NCI-H146 (cell line): ENCODE measurements around the gene TWNK.

Experiments
- DNase-seq: peaks from one replicate; lab custom pipeline; 2025; lab: John Stamatoyannopoulos, UW

Gene TWNK

DNA sequence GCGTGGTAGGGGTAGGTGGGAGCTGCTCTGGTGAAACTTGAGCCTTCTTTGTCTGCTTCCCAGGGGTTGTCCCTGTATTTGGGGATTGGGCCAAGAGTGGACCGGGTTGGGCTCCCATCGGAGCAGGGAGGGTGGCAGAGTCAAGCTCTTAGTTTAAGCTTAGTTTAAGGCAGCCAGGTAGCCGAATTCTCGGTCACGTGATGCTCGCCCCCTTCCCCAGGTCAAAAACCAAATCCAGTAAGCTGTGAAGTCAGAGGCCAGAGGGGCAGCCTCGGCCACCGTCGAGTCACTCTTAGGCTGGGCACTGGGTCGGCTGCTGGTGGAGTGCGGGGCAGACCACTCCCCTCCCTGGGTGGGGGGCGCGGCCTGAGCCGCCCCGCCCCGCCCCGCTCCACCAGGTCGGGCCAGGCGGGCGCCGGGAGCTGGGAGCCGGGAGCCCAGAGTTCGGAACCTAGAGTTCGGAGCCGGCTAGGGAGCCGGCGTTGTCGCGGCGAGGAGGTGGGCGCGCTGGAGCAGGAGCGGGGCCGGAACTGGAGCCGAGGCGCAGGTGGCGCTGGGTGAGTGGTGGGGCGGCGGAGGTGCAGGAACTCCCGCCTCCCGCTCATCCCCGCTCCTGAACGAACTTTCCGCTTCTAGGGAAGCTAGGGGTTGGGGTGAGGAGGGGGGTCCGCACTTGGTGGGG lies 9.5 kb downstream of the TWNK start:
- DNase-seq = peak; percentile 50

DNA sequence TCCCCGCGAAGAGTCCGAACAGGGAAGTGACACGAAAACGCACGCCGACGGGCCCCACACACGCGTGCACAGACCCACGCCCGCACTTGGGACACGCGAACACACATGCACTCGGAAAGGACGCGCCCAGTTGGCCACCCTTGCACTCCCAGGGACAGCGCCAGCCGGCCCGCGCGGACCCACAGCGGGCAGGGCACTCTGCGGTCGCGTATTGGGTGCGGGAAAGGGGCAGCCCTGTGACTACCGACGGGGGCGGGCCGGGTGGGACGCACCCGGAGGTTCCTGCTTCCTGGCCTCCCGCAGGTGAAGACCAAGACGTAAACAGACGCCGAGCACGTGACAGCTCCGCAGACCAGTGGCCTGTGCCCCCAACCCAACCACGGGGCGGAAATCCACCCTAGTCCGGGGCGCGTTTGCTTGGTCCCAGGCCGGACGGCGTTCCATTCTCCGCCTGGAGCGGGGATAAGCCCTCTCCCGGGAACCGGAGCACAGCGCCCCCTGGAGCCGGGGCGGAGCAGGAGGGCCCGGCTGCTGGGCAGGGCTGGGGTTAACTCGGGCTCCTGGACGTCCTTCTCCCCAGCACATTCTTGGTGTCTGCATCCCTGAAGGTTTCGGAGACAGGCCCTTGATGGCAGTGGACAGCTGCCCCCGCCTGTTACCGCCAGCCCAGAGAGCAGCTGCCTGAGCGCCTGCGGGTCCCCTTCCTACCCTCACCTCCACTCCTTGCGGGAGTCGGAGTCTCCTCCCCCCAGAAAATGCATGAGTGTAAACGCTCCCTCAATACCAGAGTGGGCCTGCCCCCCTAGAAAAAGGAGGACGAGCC lies 10.2 kb downstream of the TWNK start:
- DNase-seq = peak; percentile 88

DNA sequence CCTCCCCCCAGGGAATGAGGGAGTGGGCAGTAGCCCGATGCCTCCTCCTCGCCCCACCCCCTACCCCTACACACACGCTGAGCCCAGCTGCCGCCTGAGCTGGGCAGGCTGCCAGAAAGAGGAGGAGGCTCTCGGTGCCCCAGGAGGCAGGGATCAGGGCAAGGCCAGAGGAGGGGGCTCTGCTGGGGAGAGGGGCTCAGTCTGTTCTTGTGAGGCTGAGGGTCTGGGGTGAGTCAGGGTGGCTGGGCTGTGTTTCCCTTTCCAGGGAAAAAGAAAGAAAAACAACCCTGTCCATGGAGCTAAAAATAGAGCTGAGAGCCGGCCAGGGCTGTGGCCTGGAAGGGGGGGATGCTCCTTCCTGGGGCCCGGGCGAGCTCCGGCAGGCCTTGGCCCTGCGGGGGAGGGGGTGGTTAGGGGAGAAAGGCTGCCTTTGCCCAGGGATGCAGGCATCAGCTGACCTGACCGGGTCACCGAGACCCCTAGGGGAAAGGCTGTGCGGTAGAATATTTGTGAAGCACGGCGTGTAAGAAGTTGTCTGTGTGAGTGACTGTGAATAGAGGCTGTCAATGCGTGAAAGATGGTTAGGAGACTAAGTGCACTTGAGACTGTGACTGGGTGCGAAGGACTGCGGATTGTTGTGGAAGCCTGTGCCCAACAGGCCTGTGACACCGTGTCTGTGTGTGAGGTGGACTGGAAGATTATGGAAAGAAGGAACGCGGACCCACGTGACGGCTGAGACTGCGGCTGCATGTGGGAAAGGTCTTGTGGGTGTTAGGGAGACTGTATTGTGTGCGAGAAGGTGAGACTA lies 11.0 kb downstream of the TWNK start:
- DNase-seq = peak; percentile 96

DNA sequence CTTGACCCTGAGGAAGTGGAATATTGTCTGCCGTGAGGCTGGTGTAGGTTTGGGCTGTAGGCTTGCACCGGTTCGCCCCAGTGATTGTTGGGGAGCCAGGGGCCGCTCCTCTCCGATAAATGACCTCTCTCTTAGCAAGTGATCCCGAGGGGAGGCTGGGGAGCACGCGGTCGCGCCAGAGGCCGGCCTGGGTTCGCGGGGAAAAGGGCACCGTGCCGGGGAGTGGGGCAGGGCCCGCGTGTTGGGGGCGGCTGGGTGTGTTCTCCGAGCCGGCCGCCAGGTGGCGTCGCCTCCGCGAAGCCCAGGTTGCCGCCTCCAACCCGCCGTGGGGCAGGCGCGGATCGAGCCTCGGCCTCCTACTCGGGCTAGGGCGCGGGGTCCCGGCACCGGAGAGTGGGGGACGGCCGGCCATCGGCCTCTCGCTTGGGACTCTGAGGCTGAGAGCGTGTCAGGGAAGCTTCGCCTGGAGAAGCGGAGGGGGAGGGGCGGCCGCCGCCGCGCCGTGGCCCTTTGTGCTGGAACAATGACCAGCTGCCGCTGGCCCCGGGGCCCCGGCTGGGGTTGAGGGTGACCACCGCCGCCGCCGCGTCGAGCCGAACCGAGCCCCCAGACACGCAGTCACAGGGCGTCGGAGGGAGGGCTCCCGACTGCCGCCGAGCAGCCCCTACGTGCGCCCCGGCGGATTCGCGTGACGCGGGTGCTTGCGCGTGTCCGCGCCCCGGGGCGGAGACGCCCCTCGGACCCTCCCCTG lies 11.8 kb downstream of the TWNK start:
- DNase-seq = peak; percentile 73

DNA sequence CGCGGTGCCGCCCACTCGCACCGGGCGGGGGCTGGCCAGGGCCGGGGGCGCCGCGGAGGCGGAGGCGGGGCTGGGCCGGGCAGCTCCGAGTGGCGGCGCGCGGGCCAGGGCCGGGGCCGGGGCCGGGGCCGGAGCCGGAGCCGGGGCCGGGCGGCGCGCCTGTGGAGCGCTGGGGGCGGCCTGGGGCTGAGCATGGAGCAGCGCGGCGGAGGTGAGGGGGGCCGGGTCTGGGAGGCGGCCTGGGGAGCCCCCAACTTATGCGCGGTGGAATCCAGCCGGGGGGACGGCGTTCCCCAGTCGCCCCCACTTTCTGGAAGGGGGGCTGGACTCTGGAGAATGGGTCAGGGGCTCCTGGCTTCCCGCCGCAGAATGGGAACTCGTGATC lies 12.4 kb downstream of the TWNK start, which contains the start of gene LZTS2:
LZTS2 (plus strand) TSS at position 67 of the 385 bp plus-strand sequence. CDS start 2,731 bp downstream, outside the sequence.
- no peak for DNase-seq

DNA sequence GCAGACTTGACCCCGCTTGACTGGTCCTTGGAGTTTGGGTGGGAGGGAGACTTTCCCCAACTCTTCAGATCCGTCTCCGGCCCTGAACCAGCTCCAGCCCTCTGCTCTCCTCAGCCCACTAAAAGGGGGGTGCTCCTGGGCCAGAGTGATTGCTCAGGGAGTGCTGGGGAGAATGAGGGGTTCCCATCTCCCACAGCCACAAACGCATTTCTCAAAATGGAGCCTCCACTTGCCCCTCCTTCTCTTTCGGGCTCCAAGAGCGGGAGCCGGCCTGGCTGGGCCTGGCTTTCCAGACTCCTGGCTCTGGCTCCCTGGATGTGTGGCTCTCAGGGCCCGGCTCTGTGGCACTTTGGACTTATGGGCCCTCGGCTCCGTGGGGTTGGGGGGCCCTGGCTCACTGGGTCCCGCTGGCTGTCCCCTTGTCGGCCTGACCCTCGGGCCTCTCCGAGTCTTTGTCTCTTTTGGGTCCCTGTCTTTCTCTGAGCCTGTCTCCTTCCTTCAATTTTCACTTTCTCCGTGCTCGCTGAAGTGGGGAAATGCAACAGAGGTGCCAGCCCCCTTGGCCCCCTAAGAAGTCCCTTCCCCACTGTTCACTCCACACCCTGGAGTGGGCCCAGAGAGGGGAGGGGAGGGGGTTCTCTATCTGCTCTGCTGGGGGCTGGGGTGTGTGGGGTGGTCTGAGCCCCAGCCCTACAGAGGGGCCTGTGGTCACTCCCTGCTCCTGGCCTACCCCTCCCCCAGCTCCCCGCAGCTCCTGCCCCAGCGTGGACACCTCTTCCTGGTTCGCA lies 13.0 kb downstream of the TWNK start:
- DNase-seq = peak; percentile 16

DNA sequence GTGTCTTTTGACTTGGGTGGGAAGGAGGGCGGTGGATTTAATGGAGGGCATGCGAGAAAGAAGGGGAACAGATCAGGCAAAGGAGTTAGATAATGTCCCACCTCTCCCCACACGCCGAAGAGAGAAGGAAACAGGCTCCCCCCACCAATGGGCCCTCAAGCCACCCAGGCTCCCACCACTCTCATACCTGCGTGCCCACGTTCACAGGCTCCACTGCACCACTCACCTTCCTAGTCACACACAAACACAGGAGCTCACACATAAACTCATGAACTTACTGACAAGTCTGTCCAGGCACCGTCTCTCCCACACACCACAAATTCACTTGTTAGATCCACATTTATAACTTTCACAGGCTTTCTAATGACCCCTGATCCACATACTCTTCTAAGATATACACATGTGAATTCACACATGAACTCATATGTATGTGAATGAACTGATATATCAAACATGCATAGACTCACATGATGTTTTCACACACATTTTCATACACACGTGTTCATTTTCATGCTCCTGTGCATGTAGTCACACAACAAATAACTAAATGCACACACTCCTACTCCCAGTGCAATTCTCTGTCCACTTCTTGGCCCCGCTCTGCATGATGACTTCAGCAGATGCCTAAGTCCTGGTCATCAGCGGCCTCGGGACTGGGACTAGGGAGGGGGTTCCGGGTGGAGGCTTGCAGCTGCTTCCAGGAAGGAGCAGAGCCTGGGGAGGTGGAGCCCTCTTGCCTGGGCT lies 13.7 kb downstream of the TWNK start:
- no peak for DNase-seq

DNA sequence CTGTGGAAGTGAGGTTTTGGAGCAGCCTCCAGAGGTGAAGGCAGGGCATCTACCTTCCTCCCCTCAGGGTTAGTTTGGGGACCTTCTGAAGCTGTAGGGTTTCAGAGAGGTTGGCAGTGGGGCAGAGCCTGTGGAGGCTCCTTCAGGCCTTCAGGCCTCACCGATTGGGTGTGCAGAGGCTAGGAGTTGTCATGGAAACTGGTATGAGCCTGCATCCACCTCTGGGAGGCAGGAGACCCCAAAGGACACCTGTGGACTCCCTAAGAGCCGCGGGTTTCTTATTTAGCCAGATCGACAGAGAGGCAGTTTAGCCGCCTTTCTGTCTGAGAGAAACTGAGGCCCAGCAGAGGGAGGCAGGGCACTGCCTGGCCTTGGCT lies 14.3 kb downstream of the TWNK start:
- DNase-seq = no peak

DNA sequence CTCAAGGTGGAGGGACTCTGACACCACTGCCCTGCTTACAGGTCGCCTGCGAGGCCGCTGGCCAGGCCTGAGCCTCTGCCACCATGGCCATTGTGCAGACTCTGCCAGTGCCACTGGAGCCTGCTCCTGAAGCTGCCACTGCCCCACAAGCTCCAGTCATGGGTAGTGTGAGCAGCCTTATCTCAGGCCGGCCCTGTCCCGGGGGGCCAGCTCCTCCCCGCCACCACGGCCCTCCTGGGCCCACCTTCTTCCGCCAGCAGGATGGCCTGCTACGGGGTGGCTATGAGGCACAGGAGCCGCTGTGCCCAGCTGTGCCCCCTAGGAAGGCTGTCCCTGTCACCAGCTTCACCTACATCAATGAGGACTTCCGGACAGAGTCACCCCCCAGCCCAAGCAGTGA lies 15.1 kb downstream of the TWNK start:
- no peak for DNase-seq

DNA sequence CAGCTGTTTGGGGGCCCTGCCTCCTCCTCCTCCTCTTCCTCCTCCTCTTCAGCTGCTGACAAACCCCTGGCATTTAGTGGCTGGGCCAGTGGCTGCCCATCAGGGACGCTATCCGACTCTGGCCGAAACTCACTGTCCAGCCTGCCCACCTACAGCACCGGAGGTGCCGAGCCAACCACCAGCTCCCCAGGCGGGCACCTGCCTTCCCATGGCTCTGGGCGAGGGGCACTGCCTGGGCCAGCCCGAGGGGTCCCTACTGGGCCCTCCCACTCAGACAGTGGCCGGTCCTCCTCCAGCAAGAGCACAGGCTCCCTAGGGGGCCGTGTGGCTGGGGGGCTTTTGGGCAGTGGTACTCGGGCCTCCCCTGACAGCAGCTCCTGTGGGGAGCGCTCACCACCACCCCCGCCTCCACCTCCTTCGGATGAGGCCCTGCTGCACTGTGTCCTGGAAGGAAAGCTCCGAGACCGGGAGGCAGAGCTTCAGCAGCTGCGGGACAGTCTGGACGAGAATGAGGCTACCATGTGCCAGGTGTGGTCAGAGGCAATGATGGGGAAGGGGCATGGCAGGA lies 16.4 kb downstream of the TWNK start:
- DNase-seq = no peak

DNA sequence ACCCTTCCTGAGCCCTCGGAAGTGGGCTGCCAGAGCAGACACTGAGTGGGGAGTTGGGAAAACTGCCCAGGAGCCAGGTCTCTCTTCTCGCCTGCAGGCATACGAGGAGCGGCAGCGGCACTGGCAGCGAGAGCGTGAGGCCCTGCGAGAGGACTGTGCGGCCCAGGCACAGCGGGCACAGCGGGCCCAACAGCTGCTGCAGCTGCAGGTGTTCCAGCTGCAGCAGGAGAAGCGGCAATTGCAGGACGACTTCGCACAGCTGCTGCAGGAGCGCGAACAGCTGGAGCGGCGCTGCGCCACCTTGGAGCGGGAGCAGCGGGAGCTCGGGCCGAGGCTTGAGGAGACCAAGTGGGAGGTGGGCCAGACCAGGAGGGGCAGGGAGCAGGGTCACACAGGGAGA lies 18.0 kb downstream of the TWNK start:
- DNase-seq = no peak

DNA sequence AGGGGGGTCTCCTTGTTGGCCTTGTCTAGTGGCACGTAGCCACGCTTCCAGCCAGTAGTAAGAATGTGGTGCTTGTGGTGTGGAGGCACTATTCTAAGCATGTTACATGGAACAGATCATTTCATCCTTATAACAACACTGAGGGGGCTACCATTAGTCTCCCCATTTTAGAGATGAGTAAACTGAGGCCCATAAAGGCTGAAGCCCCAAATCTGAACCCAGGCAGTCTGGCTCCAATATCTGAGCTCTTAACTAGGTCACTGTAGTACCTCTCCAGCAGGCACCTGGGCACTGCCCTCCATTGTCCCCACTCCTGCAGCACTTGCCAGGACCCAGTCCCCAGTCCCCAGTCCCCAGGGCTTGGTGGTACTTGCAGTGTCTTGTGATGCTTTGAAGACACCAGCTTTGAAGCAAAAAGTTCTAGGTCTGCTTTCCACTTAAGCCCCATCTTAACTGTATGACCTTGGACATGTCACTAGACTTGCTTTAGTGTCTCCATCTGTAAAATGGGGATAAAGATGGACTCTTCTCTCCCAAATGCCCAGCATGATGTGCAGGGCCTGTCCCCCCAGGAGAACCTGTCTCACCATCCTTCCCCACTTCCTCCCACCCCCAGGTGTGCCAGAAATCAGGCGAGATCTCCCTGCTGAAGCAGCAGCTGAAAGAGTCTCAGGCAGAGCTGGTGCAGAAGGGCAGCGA lies 18.7 kb downstream of the TWNK start:
- no peak for DNase-seq

DNA sequence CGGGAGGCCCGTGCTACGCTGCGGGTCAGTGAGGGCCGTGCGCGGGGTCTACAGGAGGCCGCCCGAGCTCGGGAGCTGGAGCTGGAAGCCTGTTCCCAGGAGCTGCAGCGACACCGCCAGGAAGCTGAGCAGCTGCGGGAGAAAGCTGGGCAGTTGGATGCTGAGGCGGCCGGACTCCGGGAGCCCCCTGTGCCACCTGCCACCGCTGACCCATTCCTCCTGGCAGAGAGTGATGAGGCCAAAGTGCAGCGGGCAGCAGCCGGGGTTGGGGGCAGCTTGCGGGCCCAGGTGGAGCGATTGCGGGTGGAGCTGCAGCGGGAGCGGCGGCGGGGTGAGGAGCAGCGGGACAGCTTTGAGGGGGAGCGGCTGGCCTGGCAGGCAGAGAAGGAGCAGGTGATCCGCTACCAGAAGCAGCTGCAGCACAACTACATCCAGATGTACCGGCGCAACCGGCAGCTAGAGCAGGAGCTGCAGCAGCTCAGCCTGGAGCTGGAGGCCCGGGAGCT lies 19.3 kb downstream of the TWNK start:
- no peak for DNase-seq

DNA sequence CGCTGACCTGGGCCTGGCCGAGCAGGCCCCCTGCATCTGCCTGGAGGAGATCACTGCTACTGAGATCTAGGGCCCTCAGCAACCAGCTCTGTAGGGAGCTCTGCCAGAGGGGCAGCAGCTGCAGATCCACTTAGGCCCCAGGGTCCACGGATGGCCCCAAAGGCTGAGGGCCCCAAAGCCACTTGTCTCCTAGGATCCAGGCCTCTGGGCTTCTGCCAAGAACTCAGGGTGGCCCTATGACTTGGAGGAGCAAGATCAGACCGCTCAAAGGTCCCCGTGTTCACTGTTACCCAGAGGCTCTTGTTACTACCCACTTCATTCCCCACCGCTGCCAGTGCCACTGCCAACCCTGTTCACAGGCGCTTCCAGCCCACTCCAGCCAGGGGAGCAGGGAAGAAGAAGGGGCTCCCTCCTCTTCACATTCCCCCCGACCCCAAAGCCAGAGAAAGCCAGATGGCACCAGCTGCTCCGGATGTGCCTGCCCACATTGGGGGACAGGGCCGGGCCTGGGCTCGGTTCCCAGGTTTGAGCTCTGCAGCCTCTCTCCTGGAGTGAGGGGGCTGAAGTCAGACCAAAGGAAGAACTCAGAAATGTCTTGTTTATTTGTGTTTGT lies 19.9 kb downstream of the TWNK start:
- DNase-seq = no peak

DNA sequence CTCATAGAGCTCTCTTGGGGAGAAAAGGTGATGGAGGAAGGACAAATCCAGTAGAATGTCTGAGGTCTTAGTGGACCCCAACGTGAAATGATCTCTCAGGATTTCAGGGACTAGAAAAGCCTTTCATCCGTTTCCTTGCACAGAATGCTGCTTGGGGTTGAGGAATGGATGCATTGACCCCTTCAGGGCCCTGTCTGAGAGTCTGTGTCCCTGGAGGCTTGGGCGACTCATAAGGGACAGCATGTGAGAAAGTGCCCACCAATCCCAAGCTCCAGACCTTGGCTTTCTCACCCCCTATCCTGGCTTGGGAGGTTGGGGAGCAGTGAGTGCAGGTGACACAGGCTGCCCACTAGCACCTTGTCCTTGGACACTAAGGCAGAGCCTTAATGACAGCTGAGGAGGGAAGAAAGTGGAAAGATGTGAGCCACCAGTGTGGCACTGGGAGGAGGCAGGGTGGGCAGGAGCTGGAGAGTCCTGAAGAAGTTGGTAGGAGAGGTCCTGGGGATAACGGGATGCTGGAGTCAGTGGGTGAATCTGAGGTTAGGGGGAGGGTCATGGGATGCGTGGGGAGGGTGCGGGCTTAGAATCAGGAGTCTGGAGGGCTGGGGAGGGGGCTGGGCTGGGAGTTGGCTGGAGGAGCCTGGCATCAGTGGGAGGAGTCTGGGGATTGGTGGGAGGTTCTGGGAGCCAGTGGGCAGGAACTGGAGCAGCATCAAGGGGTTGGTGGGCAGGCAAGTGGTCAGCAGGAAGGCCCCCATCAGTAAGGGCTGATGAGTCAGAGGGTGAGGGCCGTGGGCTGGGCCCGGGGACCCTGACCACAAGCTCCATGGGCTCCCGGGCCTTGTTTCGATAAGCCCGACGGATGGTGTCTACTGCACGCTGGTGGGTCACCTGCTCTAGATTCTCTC lies 20.8 kb downstream of the TWNK start:
- no peak for DNase-seq

DNA sequence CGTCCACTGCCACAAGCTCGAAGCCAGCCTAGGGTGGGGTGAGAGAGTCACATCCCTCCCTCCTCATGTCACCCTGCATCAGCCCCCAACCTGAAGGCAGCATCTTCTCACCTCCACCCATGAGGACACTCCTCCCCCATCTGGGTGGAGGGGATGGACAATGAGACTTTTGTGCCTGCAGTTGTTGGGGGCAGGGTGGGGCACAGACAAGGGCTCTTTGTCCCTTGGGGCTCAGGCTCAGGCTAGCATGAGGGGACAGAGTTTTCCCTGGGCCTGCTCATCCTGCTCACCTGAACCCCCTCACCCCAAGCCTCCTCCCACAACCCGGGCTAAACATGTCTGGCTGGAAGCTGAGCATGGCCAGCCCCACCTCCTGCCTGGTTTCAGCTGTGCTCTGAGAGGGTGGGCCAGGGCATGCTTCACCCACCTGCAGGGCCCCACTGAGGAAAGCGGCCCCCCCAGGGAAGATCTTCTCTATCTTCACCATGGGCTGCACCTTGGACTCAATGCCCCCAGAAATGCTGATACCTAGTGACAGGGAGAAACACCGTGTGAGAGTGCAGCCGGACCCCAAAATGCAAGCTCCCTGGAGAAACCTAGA lies 21.6 kb downstream of the TWNK start:
- DNase-seq = no peak

DNA sequence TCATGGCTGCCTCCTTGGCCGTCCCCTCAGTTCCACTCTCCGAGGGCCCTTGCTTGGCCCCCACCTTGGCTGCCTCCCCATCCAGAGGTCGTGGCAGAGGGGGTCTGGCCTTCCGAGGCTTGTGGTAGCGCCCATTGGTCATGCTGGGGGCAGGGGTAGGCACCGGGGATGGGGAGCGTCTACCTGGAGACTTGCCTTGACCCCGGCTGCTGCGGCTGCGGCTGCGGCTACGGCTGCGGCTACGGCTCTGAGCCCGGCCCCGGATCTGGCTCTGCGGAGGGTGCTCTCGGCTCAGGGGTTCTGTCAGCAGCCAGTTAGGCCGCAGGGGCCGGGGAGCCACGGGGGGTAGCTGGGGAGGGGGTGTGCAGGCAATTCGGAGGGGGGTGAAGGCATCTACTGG lies 23.0 kb downstream of the TWNK start:
- no peak for DNase-seq
